ENCODE measurements around the gene POU4F3. TPM values are rescaled to one million over a fixed set of nuclear protein-coding genes. Genes with fewer than 3 reads are reported as not detected.

POU4F3 gene
- total and polyA plus RNA-seq, 2 of the 8 experiments (the other 6 are each of a cell fraction or from before 2014, with no cell fraction given) = 0.09 TPM; not detected in 1

DNA sequence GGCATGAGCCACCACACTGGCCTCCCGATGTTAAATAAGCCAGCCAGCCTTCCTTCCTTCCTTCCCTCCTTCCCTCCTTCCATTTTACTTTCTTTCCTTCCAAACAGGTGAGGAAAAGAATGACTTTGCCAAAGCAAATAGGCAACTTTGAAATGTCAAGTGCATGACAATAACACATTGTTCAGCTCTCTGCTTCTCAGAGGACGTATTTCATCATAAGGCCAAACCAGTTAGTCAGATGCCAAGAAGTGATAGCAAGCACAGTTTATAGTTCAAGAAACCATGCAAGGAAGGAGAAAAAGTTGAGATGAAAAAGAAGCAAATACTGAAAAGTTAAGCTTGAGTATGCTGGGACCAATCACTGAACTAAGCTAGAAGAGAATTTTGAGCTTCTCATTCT, 29.5 kb downstream of the POU4F3 start:
- Histone ChIP-seq H3K23ac (ENCODE audit: insufficient read length) (no peak overlapping the region), H4K5ac (ENCODE audit: insufficient read length, low read depth, low read length) (no peak overlapping the region), H2BK12ac (ENCODE audit: low read depth, low read length) (no peak overlapping the region), H4K20me1 (replicated peaks in 1 of 2; ENCODE audit: control insufficient read depth in 1 of 2, insufficient read depth in 2 of 2, low read length in 2 of 2) (no peaks in the 10 kb centered on the region), H3K56ac (replicated peaks; ENCODE audit: insufficient read length, low read depth, low read length) (no peak overlapping the region), H2AFZ (ENCODE audit: low read length) (no peak overlapping the region), H3K14ac (ENCODE audit: insufficient read length) (no peak overlapping the region), H3K79me2 (ENCODE audit: control insufficient read depth in 1 of 2, insufficient read depth in 2 of 2, low read length in 2 of 2) (no peaks in the 10 kb centered on the region), H3K27ac (ENCODE audit: low read depth, low read length) (no peak overlapping the region), H3K9me3 (ENCODE audit: insufficient read depth in 2 of 2, low read depth in 1 of 2, low read length in 1 of 2) (no peaks in the 10 kb centered on the region), H2BK15ac (ENCODE audit: low read length) (no peak overlapping the region), H4K8ac (ENCODE audit: extremely low read depth, insufficient read depth, low read length) (no peak overlapping the region), H3K9ac (replicated peaks in 1 of 4; ENCODE audit: extremely low read depth in 1 of 4, low read depth in 3 of 4, low read length in 3 of 4) (no peak overlapping the region), H3K4me2 (ENCODE audit: insufficient read depth in 1 of 2, low read depth in 2 of 2, low read length in 2 of 2) (no peak overlapping the region), H4K91ac (replicated peaks; ENCODE audit: insufficient read length, low read length) (no peak overlapping the region), H3K23me2 (ENCODE audit: low read depth, low read length) (no peaks in the 10 kb centered on the region), H3K79me1 (ENCODE audit: low read depth, low read length) (no peaks in the 10 kb centered on the region), H2BK5ac (ENCODE audit: low read depth, low read length) (no peak overlapping the region), H3K4ac (replicated peaks; ENCODE audit: insufficient read length, low read depth, low read length) (no peak overlapping the region), H2BK120ac (replicated peaks; ENCODE audit: low read depth, low read length) (no peak overlapping the region), H3K27me3 (replicated peaks in 1 of 4; ENCODE audit: control insufficient read depth in 3 of 4, extremely low read depth in 1 of 4, insufficient read depth in 3 of 4, low read length in 3 of 4) (peaks cover 0 to 4% (median 0%) of the 10 kb centered on the region in 4 experiments; a peak in 2 of 7 replicates), H3K18ac (ENCODE audit: extremely low read depth, low read length) (no peak overlapping the region), H2BK20ac (ENCODE audit: low read length) (no peak overlapping the region), H3K36me3 (ENCODE audit: control insufficient read depth in 2 of 4, insufficient read depth in 4 of 4, low read length in 3 of 4) (no peaks in the 10 kb centered on the region), H3K4me3 (ENCODE audit: extremely low read depth in 1 of 4, insufficient read depth in 2 of 4, low read depth in 3 of 4, low read length in 4 of 4) (no peak overlapping the region), H3K4me1 (replicated peaks in 1 of 4; ENCODE audit: control insufficient read depth in 3 of 4, insufficient read depth in 4 of 4, low read length in 3 of 4) (peaks cover 0 to 2% (median 0%) of the 10 kb centered on the region in 4 experiments; a peak in 2 of 7 replicates), H2AK5ac (ENCODE audit: low read depth, low read length) (no peak overlapping the region)
- DNase-seq (ENCODE audit: low read depth in 1 of 2, low spot score in 2 of 2) (no peak), FAIRE-seq (no peak)
- ChIA-PET POLR2A (ENCODE audit: partially characterized antibody) (interaction anchor here (0.7 kb wide), 1 partner anchor 174 kb away, joined by 3 read pairs; no protein-coding TSS in a partner anchor), CTCF (ENCODE audit: partially characterized antibody) (interaction anchor here (0.6 to 2.2 kb wide), 6 partner anchors 23 to 873 kb away, joined by 3 to 9 read pairs (median 4); no protein-coding TSS in a partner anchor)
- 16% methylated on average over 1 of the region's 2 CpGs; no CpG with 5 or more reads in 1 of the 2 experiments for WGBS, 2 experiments (ENCODE audit: extremely low coverage in 1 of 2, insufficient coverage in 1 of 2, insufficient read length in 1 of 2, insufficient replicate concordance in 2 of 2, low coverage in 1 of 2, low lambda C conversion rate in 2 of 2, missing lambda C conversion rate in 1 of 2)
- TF ChIP-seq GTF2F1 (IDR thresholded peaks at IDR 0.05; ENCODE audit: borderline replicate concordance, low read depth, low read length) (no peak), ASH2L (IDR thresholded peaks at IDR 0.05; ENCODE audit: low read length) (no peak), RBBP5 (IDR thresholded peaks at IDR 0.05; ENCODE audit: borderline replicate concordance, low read depth, low read length) (no peak), BCL11A (IDR thresholded peaks at IDR 0.05; ENCODE audit: low read depth in 2 of 2, low read length in 2 of 2) (no peak), CTBP2 (IDR thresholded peaks at IDR 0.05; ENCODE audit: borderline replicate concordance, insufficient read depth, insufficient read length, low read length) (no peak), JUND (IDR thresholded peaks at IDR 0.05; ENCODE audit: low read length) (no peak), CBX8 (IDR thresholded peaks at IDR 0.05; ENCODE audit: borderline replicate concordance, low read depth, low read length) (no peak), CHD2 (IDR thresholded peaks at IDR 0.05; ENCODE audit: low read length) (no peak), KDM5A (IDR thresholded peaks at IDR 0.05; ENCODE audit: low read length) (no peak), BRCA1 (IDR thresholded peaks at IDR 0.05; ENCODE audit: low read depth, low read length) (no peak), CEBPB (IDR thresholded peaks at IDR 0.05; ENCODE audit: low read depth, low read length) (no peak)
- TF ChIP-seq, protein P1, sequence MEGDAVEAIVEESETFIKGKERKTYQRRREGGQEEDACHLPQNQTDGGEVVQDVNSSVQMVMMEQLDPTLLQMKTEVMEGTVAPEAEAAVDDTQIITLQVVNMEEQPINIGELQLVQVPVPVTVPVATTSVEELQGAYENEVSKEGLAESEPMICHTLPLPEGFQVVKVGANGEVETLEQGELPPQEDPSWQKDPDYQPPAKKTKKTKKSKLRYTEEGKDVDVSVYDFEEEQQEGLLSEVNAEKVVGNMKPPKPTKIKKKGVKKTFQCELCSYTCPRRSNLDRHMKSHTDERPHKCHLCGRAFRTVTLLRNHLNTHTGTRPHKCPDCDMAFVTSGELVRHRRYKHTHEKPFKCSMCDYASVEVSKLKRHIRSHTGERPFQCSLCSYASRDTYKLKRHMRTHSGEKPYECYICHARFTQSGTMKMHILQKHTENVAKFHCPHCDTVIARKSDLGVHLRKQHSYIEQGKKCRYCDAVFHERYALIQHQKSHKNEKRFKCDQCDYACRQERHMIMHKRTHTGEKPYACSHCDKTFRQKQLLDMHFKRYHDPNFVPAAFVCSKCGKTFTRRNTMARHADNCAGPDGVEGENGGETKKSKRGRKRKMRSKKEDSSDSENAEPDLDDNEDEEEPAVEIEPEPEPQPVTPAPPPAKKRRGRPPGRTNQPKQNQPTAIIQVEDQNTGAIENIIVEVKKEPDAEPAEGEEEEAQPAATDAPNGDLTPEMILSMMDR (IDR thresholded peaks at IDR 0.05; ENCODE audit: control extremely low read depth in 1 of 3, insufficient read depth in 1 of 3, low read depth in 1 of 3, low read length in 3 of 3) = no peak

Data from H1 (cell line).